ENCODE results near the gene SCYL1.

Gene SCYL1

DNA sequence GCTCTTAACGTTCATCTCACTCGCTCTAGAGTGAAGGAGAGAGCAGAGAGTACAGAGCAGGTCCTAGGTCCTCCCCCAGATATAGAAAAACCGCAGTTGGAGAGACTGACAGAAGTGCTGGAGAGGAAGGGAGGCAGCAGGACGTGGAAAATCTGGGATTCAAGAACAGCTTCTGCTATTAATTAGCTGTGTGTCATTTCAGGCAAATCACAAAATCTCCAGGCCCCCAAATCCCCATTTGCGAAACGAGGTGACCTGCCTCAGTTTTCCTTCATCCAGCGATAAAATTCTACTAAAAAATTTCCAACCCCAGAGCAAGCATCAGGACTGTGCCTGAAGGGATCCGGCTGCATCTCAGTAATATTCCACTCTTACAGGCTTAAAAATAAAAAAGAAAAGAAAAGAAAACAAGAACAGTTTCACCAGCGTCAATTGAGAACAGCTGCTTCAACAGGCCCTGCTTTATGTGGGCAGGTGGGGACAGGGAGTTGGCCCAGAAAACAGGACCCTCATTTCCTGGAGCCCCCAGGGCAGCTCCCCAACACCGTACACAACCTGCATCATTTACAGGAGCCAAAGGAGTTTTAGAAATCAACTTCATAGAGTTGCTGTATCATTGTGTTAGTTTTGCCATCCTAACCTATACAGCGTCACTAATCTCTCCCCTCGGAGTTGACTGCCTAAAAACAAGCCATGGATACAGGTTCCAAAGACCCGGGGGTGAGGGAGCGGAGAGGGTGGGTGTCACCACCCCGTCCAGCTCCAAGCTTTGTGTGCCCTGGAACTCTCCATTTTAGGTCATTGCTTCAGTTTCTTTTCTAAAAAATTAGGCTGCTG lies 28.4 kb upstream of the SCYL1 start:
- TF ChIP-seq, protein P1, sequence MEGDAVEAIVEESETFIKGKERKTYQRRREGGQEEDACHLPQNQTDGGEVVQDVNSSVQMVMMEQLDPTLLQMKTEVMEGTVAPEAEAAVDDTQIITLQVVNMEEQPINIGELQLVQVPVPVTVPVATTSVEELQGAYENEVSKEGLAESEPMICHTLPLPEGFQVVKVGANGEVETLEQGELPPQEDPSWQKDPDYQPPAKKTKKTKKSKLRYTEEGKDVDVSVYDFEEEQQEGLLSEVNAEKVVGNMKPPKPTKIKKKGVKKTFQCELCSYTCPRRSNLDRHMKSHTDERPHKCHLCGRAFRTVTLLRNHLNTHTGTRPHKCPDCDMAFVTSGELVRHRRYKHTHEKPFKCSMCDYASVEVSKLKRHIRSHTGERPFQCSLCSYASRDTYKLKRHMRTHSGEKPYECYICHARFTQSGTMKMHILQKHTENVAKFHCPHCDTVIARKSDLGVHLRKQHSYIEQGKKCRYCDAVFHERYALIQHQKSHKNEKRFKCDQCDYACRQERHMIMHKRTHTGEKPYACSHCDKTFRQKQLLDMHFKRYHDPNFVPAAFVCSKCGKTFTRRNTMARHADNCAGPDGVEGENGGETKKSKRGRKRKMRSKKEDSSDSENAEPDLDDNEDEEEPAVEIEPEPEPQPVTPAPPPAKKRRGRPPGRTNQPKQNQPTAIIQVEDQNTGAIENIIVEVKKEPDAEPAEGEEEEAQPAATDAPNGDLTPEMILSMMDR (IDR thresholded peaks at IDR 0.05; ENCODE audit: insufficient read depth, low read depth, low read length, missing control alignments): no peak
- peak; percentile 32 for DNase-seq (ENCODE audit: low read depth)
- peak overlapping the region; percentile 72 for H3K4me3 ChIP-seq (ENCODE audit: low read depth, low read length)

DNA sequence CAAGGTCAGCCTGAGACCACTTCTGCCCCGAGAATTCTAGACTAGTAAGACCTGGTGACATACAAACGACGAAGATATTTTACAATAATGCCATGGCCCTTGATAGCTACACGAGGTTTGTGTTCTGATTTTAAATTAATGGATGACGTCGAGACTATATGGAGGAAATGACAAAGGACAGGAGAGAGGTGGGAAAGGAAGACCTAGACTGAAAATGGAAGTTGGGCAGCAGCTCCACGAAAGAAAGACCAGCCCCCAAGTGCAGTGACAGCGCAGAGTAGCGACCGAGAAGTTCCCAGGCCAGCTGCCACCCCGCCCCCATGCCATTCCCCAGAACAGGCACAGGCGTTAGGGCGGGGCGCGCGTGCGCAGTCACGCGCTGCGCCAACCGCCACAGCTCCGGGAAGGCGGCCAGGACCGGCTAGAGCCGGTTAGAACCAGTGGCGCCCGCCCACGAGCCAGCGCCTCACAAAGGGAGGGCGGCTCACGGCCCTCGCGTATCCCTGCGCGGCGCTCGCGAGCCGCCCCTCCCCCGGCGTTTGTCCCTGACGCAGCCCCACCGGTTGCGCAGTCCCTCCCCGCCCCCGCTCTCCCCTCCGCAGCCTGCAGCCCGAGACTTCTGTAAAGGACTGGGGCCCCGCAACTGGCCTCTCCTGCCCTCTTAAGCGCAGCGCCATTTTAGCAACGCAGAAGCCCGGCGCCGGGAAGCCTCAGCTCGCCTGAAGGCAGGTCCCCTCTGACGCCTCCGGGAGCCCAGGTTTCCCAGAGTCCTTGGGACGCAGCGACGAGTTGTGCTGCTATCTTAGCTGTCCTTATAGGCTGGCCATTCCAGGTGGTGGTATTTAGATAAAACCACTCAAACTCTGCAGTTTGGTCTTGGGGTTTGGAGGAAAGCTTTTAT lies 27.5 kb upstream of the SCYL1 start:
- peak; percentile 100 for DNase-seq (ENCODE audit: low read depth)
- H3K4me3 ChIP-seq (ENCODE audit: low read depth, low read length): peak overlapping the region; percentile 72
- TF ChIP-seq, protein P1 (IDR thresholded peaks at IDR 0.05; ENCODE audit: insufficient read depth, low read depth, low read length, missing control alignments): no peak

DNA sequence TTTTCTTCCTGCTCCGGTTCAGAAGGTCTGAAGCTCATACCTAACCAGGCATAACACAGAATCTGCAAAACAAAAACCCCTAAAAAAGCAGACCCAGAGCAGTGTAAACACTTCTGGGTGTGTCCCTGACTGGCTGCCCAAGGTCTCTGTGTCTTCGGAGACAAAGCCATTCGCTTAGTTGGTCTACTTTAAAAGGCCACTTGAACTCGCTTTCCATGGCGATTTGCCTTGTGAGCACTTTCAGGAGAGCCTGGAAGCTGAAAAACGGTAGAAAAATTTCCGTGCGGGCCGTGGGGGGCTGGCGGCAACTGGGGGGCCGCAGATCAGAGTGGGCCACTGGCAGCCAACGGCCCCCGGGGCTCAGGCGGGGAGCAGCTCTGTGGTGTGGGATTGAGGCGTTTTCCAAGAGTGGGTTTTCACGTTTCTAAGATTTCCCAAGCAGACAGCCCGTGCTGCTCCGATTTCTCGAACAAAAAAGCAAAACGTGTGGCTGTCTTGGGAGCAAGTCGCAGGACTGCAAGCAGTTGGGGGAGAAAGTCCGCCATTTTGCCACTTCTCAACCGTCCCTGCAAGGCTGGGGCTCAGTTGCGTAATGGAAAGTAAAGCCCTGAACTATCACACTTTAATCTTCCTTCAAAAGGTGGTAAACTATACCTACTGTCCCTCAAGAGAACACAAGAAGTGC lies 26.7 kb upstream of the SCYL1 start:
- TF ChIP-seq, protein P1 (IDR thresholded peaks at IDR 0.05; ENCODE audit: insufficient read depth, low read depth, low read length, missing control alignments): no peak
- H3K4me3 ChIP-seq (ENCODE audit: low read depth, low read length): peak overlapping the region; percentile 72
- peak; percentile 90 for DNase-seq (ENCODE audit: low read depth)

DNA sequence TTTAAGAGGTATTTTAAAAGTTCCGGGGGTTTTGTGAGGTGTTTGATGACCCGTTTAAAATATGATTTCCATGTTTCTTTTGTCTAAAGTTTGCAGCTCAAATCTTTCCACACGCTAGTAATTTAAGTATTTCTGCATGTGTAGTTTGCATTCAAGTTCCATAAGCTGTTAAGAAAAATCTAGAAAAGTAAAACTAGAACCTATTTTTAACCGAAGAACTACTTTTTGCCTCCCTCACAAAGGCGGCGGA lies 26.2 kb upstream of the SCYL1 start:
- DNase-seq (ENCODE audit: low read depth): no peak
- TF ChIP-seq, protein P1 (IDR thresholded peaks at IDR 0.05; ENCODE audit: insufficient read depth, low read depth, low read length, missing control alignments): no peak
- peak overlapping the region; percentile 72 for H3K4me3 ChIP-seq (ENCODE audit: low read depth, low read length)

DNA sequence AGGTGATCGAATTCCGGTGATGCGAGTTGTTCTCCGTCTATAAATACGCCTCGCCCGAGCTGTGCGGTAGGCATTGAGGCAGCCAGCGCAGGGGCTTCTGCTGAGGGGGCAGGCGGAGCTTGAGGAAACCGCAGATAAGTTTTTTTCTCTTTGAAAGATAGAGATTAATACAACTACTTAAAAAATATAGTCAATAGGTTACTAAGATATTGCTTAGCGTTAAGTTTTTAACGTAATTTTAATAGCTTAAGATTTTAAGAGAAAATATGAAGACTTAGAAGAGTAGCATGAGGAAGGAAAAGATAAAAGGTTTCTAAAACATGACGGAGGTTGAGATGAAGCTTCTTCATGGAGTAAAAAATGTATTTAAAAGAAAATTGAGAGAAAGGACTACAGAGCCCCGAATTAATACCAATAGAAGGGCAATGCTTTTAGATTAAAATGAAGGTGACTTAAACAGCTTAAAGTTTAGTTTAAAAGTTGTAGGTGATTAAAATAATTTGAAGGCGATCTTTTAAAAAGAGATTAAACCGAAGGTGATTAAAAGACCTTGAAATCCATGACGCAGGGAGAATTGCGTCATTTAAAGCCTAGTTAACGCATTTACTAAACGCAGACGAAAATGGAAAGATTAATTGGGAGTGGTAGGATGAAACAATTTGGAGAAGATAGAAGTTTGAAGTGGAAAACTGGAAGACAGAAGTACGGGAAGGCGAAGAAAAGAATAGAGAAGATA lies 25.7 kb upstream of the SCYL1 start, which contains the start of gene MALAT1:
MALAT1 (plus strand) TSS at position 69 of the 736 bp plus-strand sequence.
- peak within 1 kb of the TSS; percentile 72 for H3K4me3 ChIP-seq (ENCODE audit: low read depth, low read length)
- peak; percentile 99 for DNase-seq (ENCODE audit: low read depth)
- TF ChIP-seq, protein P1 (IDR thresholded peaks at IDR 0.05; ENCODE audit: insufficient read depth, low read depth, low read length, missing control alignments): no peak

DNA sequence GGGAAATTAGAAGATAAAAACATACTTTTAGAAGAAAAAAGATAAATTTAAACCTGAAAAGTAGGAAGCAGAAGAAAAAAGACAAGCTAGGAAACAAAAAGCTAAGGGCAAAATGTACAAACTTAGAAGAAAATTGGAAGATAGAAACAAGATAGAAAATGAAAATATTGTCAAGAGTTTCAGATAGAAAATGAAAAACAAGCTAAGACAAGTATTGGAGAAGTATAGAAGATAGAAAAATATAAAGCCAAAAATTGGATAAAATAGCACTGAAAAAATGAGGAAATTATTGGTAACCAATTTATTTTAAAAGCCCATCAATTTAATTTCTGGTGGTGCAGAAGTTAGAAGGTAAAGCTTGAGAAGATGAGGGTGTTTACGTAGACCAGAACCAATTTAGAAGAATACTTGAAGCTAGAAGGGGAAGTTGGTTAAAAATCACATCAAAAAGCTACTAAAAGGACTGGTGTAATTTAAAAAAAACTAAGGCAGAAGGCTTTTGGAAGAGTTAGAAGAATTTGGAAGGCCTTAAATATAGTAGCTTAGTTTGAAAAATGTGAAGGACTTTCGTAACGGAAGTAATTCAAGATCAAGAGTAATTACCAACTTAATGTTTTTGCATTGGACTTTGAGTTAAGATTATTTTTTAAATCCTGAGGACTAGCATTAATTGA lies 25.0 kb upstream of the SCYL1 start:
- peak overlapping the region; percentile 72 for H3K4me3 ChIP-seq (ENCODE audit: low read depth, low read length)
- TF ChIP-seq, protein P1 (IDR thresholded peaks at IDR 0.05; ENCODE audit: insufficient read depth, low read depth, low read length, missing control alignments): no peak
- DNase-seq (ENCODE audit: low read depth): no peak
